ENCODE measurements around the gene MITD1. TPM values are rescaled to one million over a fixed set of nuclear protein-coding genes. Genes with fewer than 3 reads are reported as not detected.

The MITD1 gene
- 22.6 and 23.2 TPM in 2 replicates for total RNA-seq
- long read RNA-seq, transcript MITD1-201 (7 exons, 939 nt): major isoform, 6 of 28 reads
- long read RNA-seq, partial matches to known transcripts: 9 of 28 reads
- long read RNA-seq, other reads (novel, unspliced or antisense): 13 of 28 reads

- DNase-seq (ENCODE audit: extremely low spot score, unreplicated experiment): peak; percentile 96
- H3K27me3 Mint-ChIP-seq (ENCODE audit: unreplicated experiment): no peaks in the 10 kb centered on the region
- no peaks in the 10 kb centered on the region for H3K9me3 Mint-ChIP-seq (ENCODE audit: unreplicated experiment)
- H3K4me1 Mint-ChIP-seq (ENCODE audit: unreplicated experiment): peaks cover 34% of the 10 kb centered on the region
- peak within 1 kb of the TSS; percentile 96 for H3K27ac Mint-ChIP-seq (ENCODE audit: unreplicated experiment)
- no peak for TF ChIP-seq CTCF (IDR thresholded peaks at IDR 0.05)
- peak within 1 kb of the TSS; percentile 98 for H3K4me3 Mint-ChIP-seq (ENCODE audit: unreplicated experiment)
- H3K36me3 Mint-ChIP-seq (ENCODE audit: unreplicated experiment): peaks cover 5% of the 10 kb centered on the region
These were observed at the start of gene MITD1, which contains the start of gene MRPL30 for GRCh38 chr2:99180755-99181623. Gene MITD1, minus strand, starts transcription at chr2:99181058. Its CDS starts 77 bp downstream, at chr2:99180981. Gene MRPL30, plus strand, starts transcription at chr2:99181184. Its CDS starts 5,020 bp downstream, at chr2:99186204.

GRCh38 chr2:99217929-99218501 lies 37.2 kb upstream of the MITD1 start:
- Mint-ChIP-seq H3K27me3 (ENCODE audit: unreplicated experiment) (no peaks in the 10 kb centered on the region), H3K27ac (ENCODE audit: unreplicated experiment) (no peak overlapping the region), H3K36me3 (ENCODE audit: unreplicated experiment) (peaks cover 8% of the 10 kb centered on the region), H3K9me3 (ENCODE audit: unreplicated experiment) (no peaks in the 10 kb centered on the region), H3K4me1 (ENCODE audit: unreplicated experiment) (no peaks in the 10 kb centered on the region), H3K4me3 (ENCODE audit: unreplicated experiment) (no peak overlapping the region)
- DNase-seq (ENCODE audit: extremely low spot score, unreplicated experiment): no peak
- no peak for TF ChIP-seq CTCF (IDR thresholded peaks at IDR 0.05)

GRCh38 chr2:99216096-99216495 lies 35.2 kb upstream of the MITD1 start:
- no peak for TF ChIP-seq CTCF (IDR thresholded peaks at IDR 0.05)
- H3K4me1 Mint-ChIP-seq (ENCODE audit: unreplicated experiment): no peaks in the 10 kb centered on the region
- no peaks in the 10 kb centered on the region for H3K27me3 Mint-ChIP-seq (ENCODE audit: unreplicated experiment)
- H3K9me3 Mint-ChIP-seq (ENCODE audit: unreplicated experiment): no peaks in the 10 kb centered on the region
- DNase-seq (ENCODE audit: extremely low spot score, unreplicated experiment): no peak
- H3K27ac Mint-ChIP-seq (ENCODE audit: unreplicated experiment): no peak overlapping the region
- peaks cover 8% of the 10 kb centered on the region for H3K36me3 Mint-ChIP-seq (ENCODE audit: unreplicated experiment)
- no peak overlapping the region for H3K4me3 Mint-ChIP-seq (ENCODE audit: unreplicated experiment)

- Mint-ChIP-seq H3K4me3 (ENCODE audit: unreplicated experiment) (no peak overlapping the region), H3K27ac (ENCODE audit: unreplicated experiment) (no peak overlapping the region), H3K9me3 (ENCODE audit: unreplicated experiment) (peaks cover 24% of the 10 kb centered on the region), H3K27me3 (ENCODE audit: unreplicated experiment) (no peaks in the 10 kb centered on the region), H3K36me3 (ENCODE audit: unreplicated experiment) (peaks cover 29% of the 10 kb centered on the region), H3K4me1 (ENCODE audit: unreplicated experiment) (no peaks in the 10 kb centered on the region)
- TF ChIP-seq CTCF (IDR thresholded peaks at IDR 0.05): no peak
- DNase-seq (ENCODE audit: extremely low spot score, unreplicated experiment): no peak
These were observed 24.6 kb upstream of the MITD1 start for GRCh38 chr2:99205491-99205890.
